ENCODE results near the gene NCSTN. TPM values are rescaled to one million over a fixed set of nuclear protein-coding genes. Genes with fewer than 3 reads are reported as not detected.
"Not testable (repeated sequence)": the region's sequence is repeated elsewhere in the genome, so short reads cannot be mapped to it uniquely, and the experiment has no call there.

NCSTN gene
- total and polyA plus RNA-seq, 8 donors, result 90.7 to 125 (median 115) TPM

DNA sequence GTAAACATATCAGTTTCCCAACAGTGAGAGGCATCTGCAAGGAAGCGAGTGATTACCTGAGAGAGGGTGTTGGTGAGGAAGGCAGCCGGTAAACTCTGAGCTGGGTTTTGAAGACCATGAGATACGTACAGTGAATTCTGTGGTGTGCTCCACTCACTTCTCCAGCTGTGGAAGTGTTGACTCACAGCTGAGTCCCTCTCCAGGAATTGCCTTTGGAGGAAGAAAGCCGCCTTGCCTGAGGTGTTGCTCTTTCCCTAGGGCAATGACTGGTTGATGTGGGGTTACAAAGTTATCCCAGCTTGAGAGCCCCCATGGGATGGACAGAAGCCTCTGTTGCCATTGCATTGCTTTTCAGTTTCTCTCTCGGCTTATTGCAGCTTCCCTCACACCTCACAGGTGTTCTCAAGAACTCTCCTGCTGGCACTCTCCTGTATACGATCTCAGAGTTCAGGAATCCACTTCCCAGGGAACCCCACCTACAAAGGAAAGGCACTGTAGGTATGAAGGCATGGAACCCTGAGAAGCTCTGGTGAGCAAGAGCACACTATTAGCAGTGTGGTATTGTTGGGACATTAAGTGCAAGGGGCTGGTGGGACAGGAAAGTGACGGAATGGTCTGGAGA is 34.5 kb downstream of the NCSTN start:
- intact Hi-C loops (cut with DNase I), result no loop called here
- DNase-seq (peak in 1 of 4 donors; percentile 31), ATAC-seq (peak; percentile 63)
- Histone ChIP-seq H3K9me3 (no peaks in the 10 kb centered on the region), H3K27ac (no peak overlapping the region), H3K27me3 (no peaks in the 10 kb centered on the region), H3K4me3 (no peak overlapping the region), H3K4me1 (peaks cover 0 to 14% of the 10 kb centered on the region in 2 donors), H3K36me3 (no peaks in the 10 kb centered on the region)
- TF ChIP-seq, protein P1, sequence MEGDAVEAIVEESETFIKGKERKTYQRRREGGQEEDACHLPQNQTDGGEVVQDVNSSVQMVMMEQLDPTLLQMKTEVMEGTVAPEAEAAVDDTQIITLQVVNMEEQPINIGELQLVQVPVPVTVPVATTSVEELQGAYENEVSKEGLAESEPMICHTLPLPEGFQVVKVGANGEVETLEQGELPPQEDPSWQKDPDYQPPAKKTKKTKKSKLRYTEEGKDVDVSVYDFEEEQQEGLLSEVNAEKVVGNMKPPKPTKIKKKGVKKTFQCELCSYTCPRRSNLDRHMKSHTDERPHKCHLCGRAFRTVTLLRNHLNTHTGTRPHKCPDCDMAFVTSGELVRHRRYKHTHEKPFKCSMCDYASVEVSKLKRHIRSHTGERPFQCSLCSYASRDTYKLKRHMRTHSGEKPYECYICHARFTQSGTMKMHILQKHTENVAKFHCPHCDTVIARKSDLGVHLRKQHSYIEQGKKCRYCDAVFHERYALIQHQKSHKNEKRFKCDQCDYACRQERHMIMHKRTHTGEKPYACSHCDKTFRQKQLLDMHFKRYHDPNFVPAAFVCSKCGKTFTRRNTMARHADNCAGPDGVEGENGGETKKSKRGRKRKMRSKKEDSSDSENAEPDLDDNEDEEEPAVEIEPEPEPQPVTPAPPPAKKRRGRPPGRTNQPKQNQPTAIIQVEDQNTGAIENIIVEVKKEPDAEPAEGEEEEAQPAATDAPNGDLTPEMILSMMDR (IDR thresholded peaks at IDR 0.05), result no peak

DNA sequence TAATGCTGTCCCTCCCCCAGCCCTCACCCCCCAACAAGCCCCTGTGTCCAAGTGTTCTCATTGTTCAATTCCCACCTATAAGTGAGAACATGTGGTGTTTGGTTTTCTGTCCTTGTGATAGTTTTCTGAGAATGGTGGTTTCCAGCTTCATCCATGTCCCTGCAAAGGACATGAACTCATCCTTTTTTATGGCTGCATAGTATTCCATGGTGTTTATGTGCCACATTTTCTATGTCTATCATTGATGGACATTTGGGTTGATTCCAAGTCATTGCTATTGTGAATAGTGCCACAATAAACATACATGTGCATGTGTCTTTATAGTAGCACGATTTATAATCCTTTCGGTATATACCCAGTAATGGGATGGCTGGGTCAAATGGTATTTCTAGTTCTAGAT is 41.6 kb downstream of the NCSTN start:
- intact Hi-C loops (cut with DNase I); H3K4me1 ChIP-seq; H3K9me3 ChIP-seq; ATAC-seq; H3K27ac ChIP-seq; DNase-seq; H3K4me3 ChIP-seq; H3K27me3 ChIP-seq; H3K36me3 ChIP-seq: not testable (repeated sequence)

DNA sequence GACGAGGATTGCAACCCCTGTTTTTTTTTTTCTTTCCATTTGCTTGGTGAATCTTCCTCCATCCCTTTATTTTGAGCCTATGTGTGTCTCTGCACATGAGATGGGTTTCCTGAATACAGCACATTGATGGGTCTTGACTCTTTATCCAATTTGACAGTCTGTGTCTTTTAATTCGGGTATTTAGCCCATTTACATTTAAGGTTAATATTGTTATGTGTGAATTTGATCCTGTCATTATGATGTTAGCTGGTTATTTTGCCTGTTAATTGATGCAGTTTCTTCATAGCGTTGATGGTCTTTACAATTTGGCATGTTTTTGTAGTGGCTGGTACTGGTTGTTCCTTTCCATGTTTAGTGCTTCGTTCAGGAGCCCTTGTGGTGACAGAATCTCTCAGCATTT is 45.2 kb downstream of the NCSTN start:
- H3K9me3 ChIP-seq; intact Hi-C loops (cut with DNase I); DNase-seq; ATAC-seq; H3K4me1 ChIP-seq; H3K27ac ChIP-seq; H3K27me3 ChIP-seq; H3K4me3 ChIP-seq; H3K36me3 ChIP-seq: not testable (repeated sequence)

DNA sequence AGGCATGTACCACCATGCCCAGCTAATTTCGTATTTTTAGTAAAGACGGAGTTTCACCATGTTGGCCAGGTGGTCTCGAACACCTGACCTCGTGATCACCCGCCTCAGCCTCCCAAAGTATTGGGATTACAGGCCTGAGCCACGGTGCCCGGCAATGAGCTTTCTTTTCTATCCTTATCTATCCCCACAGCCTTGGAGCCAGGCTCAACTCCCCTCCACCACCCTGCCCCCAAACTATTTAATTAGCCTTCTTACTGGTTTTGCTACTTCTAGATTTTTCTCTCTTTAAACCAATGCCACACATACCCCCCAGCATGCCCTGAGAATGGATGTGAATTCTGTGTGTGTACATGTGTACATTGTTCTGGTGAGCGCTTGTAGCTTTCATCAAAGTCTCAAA is 51.5 kb downstream of the NCSTN start:
- no peaks in the 10 kb centered on the region for H3K36me3 ChIP-seq
- intact Hi-C loops (cut with DNase I), result no loop called here
- peaks cover 0 to 19% of the 10 kb centered on the region in 2 donors for H3K27me3 ChIP-seq
- TF ChIP-seq, protein P1 (IDR thresholded peaks at IDR 0.05), result no peak
- peaks cover 0 to under 1% of the 10 kb centered on the region in 2 donors for H3K4me1 ChIP-seq
- DNase-seq (no peak), ATAC-seq (no peak)
- no peaks in the 10 kb centered on the region for H3K9me3 ChIP-seq
- no peak overlapping the region for H3K27ac ChIP-seq
- no peak overlapping the region for H3K4me3 ChIP-seq

DNA sequence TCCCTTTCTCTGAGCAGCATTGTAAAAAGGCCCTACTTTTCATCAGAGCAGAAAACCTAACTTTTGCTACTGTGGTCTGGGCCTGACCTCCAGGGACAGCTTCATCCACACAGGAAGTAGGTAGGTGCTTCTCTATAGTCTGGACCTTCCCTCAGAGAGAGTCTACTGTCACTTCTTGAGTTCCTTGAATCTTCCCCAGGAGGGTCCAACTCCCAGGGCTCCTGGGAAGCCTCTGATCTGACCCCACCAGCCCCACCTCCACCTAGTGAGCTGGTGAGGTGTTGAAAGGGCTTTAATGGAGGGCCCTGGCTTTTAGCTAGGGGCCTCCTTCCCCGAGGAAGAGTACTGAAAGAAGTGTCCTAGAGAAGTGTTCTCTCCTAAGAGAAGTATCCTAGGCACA is 54.5 kb downstream of the NCSTN start:
- H3K27ac ChIP-seq, result no peak overlapping the region
- intact Hi-C loops (cut with DNase I), result no loop called here

DNA sequence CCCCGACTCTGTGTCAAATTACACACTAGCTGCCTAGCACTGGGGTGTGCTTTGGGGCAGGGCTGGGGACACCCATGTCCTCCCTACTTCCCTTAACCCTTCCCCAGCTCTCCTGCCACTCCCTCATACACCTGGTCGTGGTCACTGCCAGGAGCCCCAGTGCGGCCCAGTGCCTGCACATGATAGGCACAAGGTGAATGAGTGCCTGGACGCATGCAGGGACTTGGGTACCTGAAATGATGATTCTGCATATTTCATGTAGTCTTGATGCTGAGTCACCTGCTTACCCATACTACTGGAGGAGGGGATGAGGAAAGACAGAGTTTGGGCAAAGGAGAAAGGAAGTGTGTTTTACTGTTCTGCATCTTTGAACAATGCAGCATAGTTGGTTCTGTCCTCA is 55.6 kb downstream of the NCSTN start:
- Histone ChIP-seq H3K27me3 (peaks cover 0 to 36% of the 10 kb centered on the region in 2 donors), H3K9me3 (no peaks in the 10 kb centered on the region), H3K4me3 (no peak overlapping the region), H3K27ac (no peak overlapping the region), H3K36me3 (no peaks in the 10 kb centered on the region), H3K4me1 (peaks cover 0 to 17% of the 10 kb centered on the region in 2 donors)
- DNase-seq (no peak), ATAC-seq (no peak)
- intact Hi-C loops (cut with DNase I), result no loop called here
- TF ChIP-seq, protein P1 (IDR thresholded peaks at IDR 0.05), result no peak

More for the DNA sequence above, 54.5 kb downstream of the NCSTN start:
- TF ChIP-seq, protein P1 (IDR thresholded peaks at IDR 0.05), result no peak
- DNase-seq (no peak), ATAC-seq (no peak)
- H3K4me3 ChIP-seq, result no peak overlapping the region
- no peaks in the 10 kb centered on the region for H3K9me3 ChIP-seq
- peaks cover 0 to 44% of the 10 kb centered on the region in 2 donors for H3K27me3 ChIP-seq
- H3K4me1 ChIP-seq, result peaks cover 0 to 17% of the 10 kb centered on the region in 2 donors
- no peaks in the 10 kb centered on the region for H3K36me3 ChIP-seq
